Measurements from ENCODE around the gene KRTAP10-12.

The KRTAP10-12 gene

DNA sequence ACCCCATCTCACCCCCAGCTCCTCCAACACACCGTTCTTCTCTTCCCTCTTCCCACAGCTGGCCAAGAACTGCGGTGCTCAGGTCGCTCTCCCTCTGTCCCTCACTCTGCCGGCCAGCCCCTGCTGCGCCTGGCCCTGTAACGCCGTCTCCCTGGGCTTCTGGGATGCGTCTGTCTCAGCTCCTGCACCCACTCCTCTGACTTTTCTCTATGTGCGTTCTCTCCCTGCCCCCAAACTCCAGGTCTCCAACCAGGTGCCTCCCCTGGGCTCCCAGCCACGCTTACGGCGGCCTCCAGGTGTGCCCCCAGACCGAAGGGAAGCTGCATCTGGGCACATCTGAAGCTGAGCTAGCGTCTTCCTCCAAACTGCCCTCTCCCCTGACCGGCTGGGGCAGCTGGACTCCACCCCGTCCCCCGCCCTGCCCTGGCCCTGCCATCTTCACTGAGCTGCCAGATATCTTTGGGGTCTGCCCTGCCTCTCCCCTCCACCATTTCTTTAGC, 2.6 kb downstream of the KRTAP10-12 start:
- DNase-seq (ENCODE audit: low read depth), result no peak

DNA sequence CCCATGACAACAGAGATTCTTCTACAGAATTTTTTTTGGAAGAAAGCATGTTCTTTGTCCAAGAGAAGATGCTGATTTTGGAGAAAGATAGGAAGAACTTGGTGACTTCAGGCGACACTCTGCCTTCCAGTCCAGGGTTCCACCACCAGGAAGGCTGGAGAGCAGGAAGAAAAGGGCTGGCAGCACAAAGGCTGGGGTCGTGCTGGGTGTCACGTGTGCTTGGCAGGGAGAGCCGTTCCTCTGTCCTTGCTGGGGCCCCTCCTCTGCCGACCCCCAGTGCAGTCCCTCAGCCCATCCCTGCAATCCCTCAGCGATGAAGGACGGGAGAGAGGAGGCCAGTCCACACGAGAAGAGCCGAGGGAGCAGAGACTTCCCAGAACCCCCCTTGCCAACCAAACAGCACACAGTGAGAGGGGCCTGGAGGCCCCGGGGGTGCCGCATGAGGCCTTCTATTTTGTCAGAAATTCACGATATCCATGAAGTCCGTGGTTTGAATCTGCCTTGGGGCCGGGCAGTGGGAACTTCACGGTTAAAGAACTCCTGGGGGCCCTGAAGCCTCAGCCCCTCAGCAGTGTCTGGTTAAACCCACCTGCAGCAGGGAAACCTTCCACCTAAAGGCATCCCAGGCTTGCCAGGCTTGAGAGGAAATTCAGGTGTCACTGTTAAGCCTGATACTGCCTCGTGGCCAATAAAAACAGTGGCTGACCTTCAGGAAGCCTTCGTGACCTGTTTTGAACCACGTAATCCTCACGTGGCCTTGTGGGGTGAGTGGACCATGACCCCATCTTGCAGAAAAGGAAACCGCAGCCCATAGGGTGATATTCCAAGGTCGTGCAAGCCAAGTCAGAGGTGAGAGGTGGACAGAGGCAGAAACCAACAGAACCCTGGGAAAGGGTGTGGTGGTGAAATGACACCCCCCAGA, 3.4 kb downstream of the KRTAP10-12 start:
- no peak for DNase-seq (ENCODE audit: low read depth)

DNA sequence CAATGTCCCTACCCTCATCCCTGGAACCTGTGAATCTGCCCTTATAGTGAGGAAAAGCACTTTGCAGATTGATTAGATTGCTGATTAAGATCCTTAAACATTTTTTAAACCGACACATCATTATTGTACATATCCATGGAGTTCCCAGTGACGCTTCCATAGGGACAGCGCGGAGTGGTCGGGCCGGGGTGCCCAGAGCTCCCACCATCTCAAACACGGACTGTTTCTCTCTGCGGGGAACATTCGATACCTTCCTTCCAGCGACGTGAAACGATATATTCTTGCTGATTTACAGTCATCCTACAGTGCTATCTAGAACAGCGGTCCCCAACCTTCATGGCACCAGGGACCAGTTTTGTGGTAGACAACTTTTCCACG, 4.0 kb downstream of the KRTAP10-12 start:
- no peak for DNase-seq (ENCODE audit: low read depth)

GRCh38 chr21:44701541-44701940, 4.6 kb downstream of the KRTAP10-12 start:
- DNase-seq (ENCODE audit: low read depth), result no peak

GRCh38 chr21:44702111-44702972, 5.4 kb downstream of the KRTAP10-12 start:
- no peak for DNase-seq (ENCODE audit: low read depth)

GRCh38 chr21:44702973-44703730, 6.2 kb downstream of the KRTAP10-12 start:
- DNase-seq (ENCODE audit: low read depth), result no peak

GRCh38 chr21:44703731-44704635, 7.0 kb downstream of the KRTAP10-12 start:
- DNase-seq (ENCODE audit: low read depth), result no peak

DNA sequence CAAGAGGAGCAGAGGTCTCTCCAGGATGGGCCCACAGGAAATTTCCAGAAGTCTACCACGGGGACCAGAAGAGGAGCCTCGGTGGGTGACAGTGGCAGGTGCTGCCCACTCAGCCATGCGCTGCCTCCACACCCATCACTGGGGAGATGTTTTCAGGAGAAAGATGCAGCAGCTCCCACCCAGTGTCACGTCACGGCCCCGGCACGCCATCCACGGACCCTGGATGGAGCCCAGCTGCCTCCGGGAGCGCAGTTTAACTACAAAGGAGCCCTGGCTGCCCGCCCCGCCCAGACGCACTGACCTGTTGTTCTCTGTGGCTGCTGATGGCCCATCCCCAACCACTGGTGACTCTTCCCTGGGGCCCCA, 7.6 kb downstream of the KRTAP10-12 start:
- no peak for DNase-seq (ENCODE audit: low read depth)

DNA sequence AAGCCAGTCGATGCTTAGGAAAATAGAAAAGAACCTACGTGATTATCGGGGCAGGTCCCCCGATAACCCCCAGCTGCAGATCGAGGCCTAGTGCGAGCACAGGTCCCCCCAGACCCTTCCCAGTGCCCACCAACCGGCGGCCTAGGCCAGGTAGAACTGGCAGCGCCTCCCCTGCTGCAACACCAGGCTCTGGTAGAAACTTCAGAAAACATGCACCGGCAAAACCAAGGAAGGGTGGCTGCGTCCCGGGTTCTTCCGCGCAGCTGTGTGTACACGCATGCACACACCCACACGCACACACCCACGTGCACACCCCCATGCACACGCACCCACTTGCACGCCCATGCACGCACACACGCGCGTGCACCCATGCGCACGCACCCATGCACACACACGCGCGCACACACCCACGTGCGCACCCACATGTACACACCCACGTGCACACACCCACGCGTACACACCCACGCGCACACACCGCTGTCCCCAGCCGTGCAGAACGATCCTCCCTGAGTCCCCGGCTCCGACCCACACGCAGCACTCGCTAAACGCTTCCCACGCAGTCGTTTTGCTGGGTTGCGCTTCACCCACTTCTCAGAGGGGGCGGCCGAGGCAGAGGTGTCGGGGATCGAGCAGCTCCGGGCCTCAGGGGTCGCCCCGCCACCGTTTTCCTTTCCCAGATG, 9.2 kb downstream of the KRTAP10-12 start:
- DNase-seq (ENCODE audit: low read depth), result no peak

GRCh38 chr21:44706706-44707581, 10.0 kb downstream of the KRTAP10-12 start:
- DNase-seq (ENCODE audit: low read depth), result no peak

DNA sequence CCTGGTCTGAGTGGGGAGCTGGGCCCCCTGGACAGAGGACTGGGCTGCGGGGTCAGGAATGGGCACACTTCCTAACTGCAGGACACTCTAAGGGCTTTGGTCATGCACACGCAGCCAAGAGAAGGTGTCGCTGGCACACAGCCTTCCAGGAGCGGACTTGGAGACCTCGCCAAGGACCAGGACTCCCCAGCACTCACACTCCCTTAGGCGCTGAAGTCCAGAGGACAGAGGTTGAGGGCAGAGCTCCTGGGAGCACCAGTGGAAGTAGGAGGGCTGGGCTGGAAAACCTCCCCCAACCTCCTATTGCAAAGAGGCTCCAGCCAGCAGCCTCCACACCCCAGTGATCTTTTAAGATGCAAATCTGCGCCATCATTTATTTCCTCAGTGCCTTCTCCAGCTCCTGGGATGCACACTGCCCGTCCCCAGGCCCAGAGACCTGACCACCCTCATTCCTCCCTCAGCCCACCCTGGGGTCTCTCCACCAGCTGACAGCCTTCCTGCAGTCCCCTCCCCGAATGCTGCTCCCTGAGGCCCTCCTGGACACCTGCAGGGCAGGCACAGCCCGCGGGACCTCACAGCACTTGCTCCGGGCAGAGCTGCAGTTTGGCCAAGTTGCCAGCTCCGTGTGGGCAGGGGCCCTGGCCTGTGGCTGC, 11.4 kb downstream of the KRTAP10-12 start:
- no peak for DNase-seq (ENCODE audit: low read depth)

- DNase-seq (ENCODE audit: low read depth), result no peak
These were observed 12.0 kb downstream of the KRTAP10-12 start for GRCh38 chr21:44708866-44709425.

DNA sequence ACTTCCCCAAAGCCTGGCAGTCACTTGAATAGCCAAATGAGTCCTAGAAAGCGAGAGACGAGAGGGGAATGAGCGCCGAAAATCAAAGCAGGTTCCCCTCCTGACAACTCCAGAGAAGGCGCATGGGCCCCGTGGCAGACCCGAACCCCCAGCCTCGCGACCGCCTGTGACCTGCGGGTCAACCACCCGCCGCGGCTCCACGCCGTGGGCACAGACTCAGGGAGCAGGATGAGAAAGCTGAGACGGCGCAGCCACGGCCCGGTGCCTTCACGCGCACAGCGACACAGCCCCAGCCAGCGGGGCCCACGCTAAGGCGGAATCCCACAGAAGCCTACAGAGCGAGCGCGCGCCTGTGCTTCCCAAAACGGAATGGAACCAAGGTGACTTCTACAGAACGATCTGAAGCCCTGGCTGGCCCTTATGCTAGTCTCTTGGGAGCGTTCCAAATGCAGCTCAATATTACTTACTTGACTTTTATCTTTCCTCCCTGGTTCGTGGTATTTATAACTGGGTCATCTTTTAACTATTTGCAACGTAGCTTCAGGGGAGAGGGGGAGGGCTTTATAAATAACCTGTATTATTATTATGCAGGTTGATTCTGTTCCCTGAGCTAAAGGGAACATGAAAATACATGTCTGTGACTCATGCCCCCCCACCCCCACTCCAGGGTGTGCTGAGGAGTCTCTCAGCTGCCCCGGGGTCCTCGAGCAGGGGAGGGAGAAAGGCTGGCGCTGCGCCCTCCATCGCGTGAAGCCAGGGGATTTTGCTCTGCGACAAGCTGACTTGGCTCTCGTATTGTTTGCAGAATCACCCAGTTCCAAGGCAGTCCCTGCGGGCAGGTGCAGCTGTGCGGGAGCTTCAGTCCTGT, 12.7 kb downstream of the KRTAP10-12 start:
- no peak for DNase-seq (ENCODE audit: low read depth)

DNA sequence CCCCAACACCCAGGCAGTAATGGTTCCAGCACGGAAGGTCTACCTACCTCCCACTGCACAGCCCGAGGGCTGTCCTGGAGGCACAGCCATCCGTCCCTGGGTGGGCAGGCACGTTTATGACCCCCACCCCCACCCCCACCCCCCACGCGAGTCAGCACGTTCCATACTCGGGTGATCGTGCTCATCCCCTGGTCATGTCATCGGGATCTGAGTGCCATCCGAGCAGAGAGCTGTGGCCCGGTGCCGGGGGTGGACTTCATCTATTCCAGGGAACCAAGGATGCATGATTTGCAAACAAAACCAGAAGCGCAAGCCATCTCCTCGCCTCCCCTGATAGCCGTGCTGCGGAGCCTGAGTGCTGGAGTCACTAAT, 13.3 kb downstream of the KRTAP10-12 start:
- DNase-seq (ENCODE audit: low read depth), result no peak

- no peak for DNase-seq (ENCODE audit: low read depth)
These were observed 13.9 kb downstream of the KRTAP10-12 start for GRCh38 chr21:44710756-44711326.

- DNase-seq (ENCODE audit: low read depth), result no peak
These were observed 14.6 kb downstream of the KRTAP10-12 start, which contains the start of gene TSPEAR for GRCh38 chr21:44711327-44712202. Gene TSPEAR, minus strand, starts transcription at chr21:44711572. Its CDS starts 58 bp downstream, at chr21:44711514.

All from activated T-helper 1 cell treated with Interleukin-2 at 50 U/mL for 16 hours (primary cell).